AG04450 (cell line): ENCODE results near the gene BCORL1. TPM values are rescaled to one million over a fixed set of nuclear protein-coding genes. Genes with fewer than 3 reads are reported as not detected.

Experiments
- CTCF ChIA-PET: fragments of 300-600, 350-600 bp; formaldehyde crosslinking; extraction: SDS; loops from one replicate; lab custom pipeline; 2022; ENCODE audit warnings: antibody characterized with exemption, inconsistent platforms; lab: Charles Lee
- POLR2A ChIA-PET: fragments of 350-600 bp; formaldehyde crosslinking; extraction: SDS; loops from one replicate; lab custom pipeline; 2021; ENCODE audit warnings: antibody characterized with exemption, inconsistent platforms; lab: Yijun Ruan, JAX
- DNase-seq: peaks from one replicate; pipeline ENCODE4 v3.0.0-alpha.2; 2011; ENCODE audit warnings: low read depth, low spot score
- H3K27ac ChIP-seq: one replicate; pipeline ENCODE4 v1.5.1; 2012; ENCODE audit warnings: low read depth, low read length, control low read depth
- H3K27me3 ChIP-seq: one replicate; pipeline ENCODE4 v1.6.0; 2012; ENCODE audit warnings: low read length; ENCODE audit not compliant: control insufficient read depth, insufficient read depth
- H3K4me3 ChIP-seq: 2 replicates; pipeline ENCODE4 v1.5.1; 2011; ENCODE audit warnings: mild to moderate bottlenecking, low read depth, low read length, control low read depth
- H3K9me3 ChIP-seq: 2 replicates; pipeline ENCODE4 v1.5.1; 2012; ENCODE audit warnings: low read length; ENCODE audit not compliant: control insufficient read depth, insufficient read depth
- polyA plus RNA-seq: library from polyadenylated mRNA; depleted of rRNA; stranded (reverse); fragments of >200 nt; gene quantifications from 2 replicates; pipeline ENCODE4 v1.2.3, GENCODE V29; 2011
- TF ChIP-seq, protein P1 (sequence below): IDR thresholded peaks from 2 replicates; pipeline ENCODE4 v1.5.1; 2011; ENCODE audit warnings: low read depth, low read length, control low read depth, inconsistent platforms

Gene BCORL1
- polyA plus RNA-seq, 1 experiment, result 1.0 TPM

DNA sequence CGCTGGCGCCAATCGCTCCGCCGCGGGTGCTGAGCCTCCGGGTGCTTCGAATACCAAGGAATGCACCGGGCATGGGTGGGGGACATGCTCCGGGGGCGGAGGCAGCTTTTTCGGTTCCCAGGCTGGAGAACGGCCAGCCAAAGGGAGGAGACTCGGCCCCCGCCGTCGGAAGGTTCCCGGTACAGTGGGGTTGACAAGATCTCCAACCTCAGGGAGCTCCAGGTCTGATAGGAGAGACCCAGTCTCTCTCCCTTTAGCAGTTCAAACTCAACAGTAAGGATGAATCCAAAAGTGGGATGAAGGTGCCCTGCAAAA, 29.1 kb upstream of the BCORL1 start:
- ChIA-PET CTCF (interaction anchor here (1.2 kb wide), 1 partner anchor 107 kb away, joined by 4 read pairs; no protein-coding TSS in a partner anchor), POLR2A (no interaction called here)
- TF ChIP-seq, protein P1, sequence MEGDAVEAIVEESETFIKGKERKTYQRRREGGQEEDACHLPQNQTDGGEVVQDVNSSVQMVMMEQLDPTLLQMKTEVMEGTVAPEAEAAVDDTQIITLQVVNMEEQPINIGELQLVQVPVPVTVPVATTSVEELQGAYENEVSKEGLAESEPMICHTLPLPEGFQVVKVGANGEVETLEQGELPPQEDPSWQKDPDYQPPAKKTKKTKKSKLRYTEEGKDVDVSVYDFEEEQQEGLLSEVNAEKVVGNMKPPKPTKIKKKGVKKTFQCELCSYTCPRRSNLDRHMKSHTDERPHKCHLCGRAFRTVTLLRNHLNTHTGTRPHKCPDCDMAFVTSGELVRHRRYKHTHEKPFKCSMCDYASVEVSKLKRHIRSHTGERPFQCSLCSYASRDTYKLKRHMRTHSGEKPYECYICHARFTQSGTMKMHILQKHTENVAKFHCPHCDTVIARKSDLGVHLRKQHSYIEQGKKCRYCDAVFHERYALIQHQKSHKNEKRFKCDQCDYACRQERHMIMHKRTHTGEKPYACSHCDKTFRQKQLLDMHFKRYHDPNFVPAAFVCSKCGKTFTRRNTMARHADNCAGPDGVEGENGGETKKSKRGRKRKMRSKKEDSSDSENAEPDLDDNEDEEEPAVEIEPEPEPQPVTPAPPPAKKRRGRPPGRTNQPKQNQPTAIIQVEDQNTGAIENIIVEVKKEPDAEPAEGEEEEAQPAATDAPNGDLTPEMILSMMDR, result no peak
- DNase-seq, result no peak
- H3K27me3 ChIP-seq, result no peaks in the 10 kb centered on the region
- no peaks in the 10 kb centered on the region for H3K9me3 ChIP-seq
- H3K27ac ChIP-seq, result no peak overlapping the region
- no peak overlapping the region for H3K4me3 ChIP-seq

DNA sequence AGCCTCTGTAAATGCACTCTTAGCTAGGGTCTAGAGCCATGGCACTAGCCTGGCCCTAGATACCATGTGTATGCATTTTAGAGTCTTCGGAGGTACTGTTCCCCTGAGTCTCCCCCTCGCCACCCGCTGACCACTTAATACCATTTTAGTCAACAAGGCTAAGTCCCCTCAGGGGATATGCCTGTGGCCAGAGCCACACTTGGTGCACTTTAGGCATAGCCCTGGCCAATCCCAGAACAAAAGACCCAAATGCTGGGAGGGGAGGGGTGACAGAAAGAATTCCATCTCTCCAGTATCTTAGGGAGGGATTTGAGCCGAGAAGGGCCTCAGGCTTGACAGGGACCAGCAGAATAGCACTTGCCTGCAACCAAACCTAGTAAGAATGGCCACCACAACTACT, 28.6 kb upstream of the BCORL1 start:
- Histone ChIP-seq H3K4me3 (no peak overlapping the region), H3K27me3 (no peaks in the 10 kb centered on the region), H3K27ac (no peak overlapping the region), H3K9me3 (no peaks in the 10 kb centered on the region)
- DNase-seq, result no peak
- POLR2A ChIA-PET, result no interaction called here
- CTCF ChIA-PET, result interaction anchor here (1.2 kb wide), 1 partner anchor 107 kb away, joined by 4 read pairs; no protein-coding TSS in a partner anchor
- TF ChIP-seq, protein P1, result no peak

DNA sequence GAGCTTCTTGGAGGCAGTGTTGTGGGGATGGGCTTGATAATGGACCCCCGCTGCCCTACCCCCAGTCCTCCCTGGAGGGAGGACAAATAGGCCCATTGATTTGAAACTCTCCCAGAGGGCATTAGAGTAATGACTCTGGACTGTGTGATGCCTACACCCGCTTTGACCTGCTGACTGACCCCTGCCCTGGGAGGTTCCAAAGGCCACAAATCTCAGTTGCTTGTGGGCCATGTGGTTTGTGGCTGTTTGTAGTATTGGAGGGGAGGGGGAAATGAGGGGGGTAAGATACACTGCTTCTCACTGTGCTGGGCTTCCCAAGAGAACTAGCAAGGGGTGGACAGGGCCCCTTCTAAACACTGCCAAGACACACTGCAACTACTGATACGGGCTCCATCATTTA, 27.6 kb upstream of the BCORL1 start:
- TF ChIP-seq, protein P1, result no peak
- CTCF ChIA-PET, result no interaction called here
- H3K27me3 ChIP-seq, result no peaks in the 10 kb centered on the region

DNA sequence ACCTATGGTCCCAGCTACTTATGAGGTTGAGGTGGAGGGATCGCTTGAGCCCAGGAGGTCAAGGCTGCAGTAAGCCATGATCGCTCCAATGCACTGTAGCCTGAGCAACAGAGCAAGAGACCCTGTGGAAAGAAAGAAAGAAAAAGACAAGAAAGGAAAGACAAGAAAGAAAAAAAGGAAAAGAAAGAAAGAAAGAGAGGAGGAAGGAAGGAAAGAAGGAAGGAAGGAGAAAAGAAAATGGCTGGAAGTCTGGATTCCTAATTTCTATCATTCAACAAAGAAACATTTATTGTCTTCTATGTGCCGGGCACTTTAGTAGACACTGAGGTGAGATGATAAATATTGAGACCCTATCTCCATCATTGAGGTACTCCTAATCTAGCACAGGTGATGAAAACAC, 26.8 kb upstream of the BCORL1 start:
- no peak for DNase-seq
- Histone ChIP-seq H3K27me3 (no peaks in the 10 kb centered on the region), H3K9me3 (no peaks in the 10 kb centered on the region), H3K4me3 (no peak overlapping the region), H3K27ac (no peak overlapping the region)
- ChIA-PET CTCF (no interaction called here), POLR2A (no interaction called here)
- TF ChIP-seq, protein P1, result no peak

More for the DNA sequence above, 27.6 kb upstream of the BCORL1 start:
- no peak for DNase-seq
- POLR2A ChIA-PET, result no interaction called here
- Histone ChIP-seq H3K9me3 (no peaks in the 10 kb centered on the region), H3K4me3 (no peak overlapping the region), H3K27ac (no peak overlapping the region)

DNA sequence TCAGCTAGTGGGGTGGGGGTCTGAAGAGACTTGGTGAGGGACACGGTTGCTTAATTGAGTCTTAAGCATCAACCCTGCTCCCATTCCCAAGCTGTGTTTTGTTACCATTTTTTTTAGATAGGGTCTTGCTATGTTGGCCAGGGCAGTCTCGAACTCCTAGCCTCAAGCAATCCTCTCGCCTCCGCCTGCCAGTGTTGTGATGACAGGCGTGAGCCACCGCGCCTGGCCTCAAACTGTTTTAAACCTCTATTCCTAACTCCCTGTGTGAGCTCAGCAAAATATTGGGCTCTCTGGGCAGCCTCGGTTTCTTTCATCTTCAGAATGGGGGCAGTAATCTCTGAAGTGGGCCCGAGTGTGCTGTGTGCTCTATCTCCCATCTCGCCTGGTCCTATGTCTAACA, 26.3 kb upstream of the BCORL1 start:
- Histone ChIP-seq H3K9me3 (no peaks in the 10 kb centered on the region), H3K27ac (no peak overlapping the region), H3K4me3 (no peak overlapping the region), H3K27me3 (no peaks in the 10 kb centered on the region)
- CTCF ChIA-PET, result interaction anchor here (1.0 kb wide), 1 partner anchor 31 kb away, joined by 3 read pairs; no protein-coding TSS in a partner anchor
- POLR2A ChIA-PET, result no interaction called here
- no peak for DNase-seq
- TF ChIP-seq, protein P1, result no peak
